Fibroblast of lung (primary cell): ENCODE data around the gene KCNG2. TPM values are rescaled to one million over a fixed set of nuclear protein-coding genes. Genes with fewer than 3 reads are reported as not detected.

Source experiments
- DNase-seq, 2 donors: peaks; one replicate each; pipeline versions ENCODE4 v3.0.0 to v3.0.0-alpha.2; 2010; ENCODE audit warnings: low read depth in 2 of 2
- H2AFZ ChIP-seq: 2 replicates; pipeline ENCODE4 v1.5.1; 2012; ENCODE audit warnings: low read length, control low read depth, inconsistent platforms
- H3K27ac ChIP-seq: 2 replicates; pipeline ENCODE4 v1.5.1; 2011; ENCODE audit warnings: low read length, control low read depth; ENCODE audit not compliant: insufficient read depth
- H3K27me3 ChIP-seq: 2 replicates; pipeline ENCODE4 v1.5.1; 2011; ENCODE audit warnings: mild to moderate bottlenecking, low read length; ENCODE audit not compliant: control insufficient read depth, insufficient read depth
- H3K36me3 ChIP-seq: 2 replicates; pipeline ENCODE4 v1.5.1; 2011; ENCODE audit warnings: low read length; ENCODE audit not compliant: control insufficient read depth, insufficient read depth
- H3K4me1 ChIP-seq: 2 replicates; pipeline ENCODE4 v1.5.1; 2011; ENCODE audit warnings: low read length; ENCODE audit not compliant: control insufficient read depth, insufficient read depth; ENCODE audit errors: extremely low read depth
- H3K4me2 ChIP-seq: 2 replicates; pipeline ENCODE4 v1.5.1; 2011; ENCODE audit warnings: low read length, control low read depth; ENCODE audit not compliant: insufficient read depth; ENCODE audit errors: extremely low read depth
- H3K4me3 ChIP-seq, 4 experiments: fragments of 200-600 bp in 1 of 4; sonication (generic) in 1 of 4; replicated peaks in 1 of 4; 2 replicates each; pipeline ENCODE4 v1.5.1; 2011 to 2016; ENCODE audit warnings: low read length in 4 of 4, low read depth in 3 of 4, mild to moderate bottlenecking in 3 of 4, control low read depth in 2 of 4, inconsistent platforms in 1 of 4, mixed read lengths in 1 of 4; ENCODE audit not compliant: insufficient read depth in 1 of 4; ENCODE audit errors: control extremely low read depth in 1 of 4
- H3K79me2 ChIP-seq: 2 replicates; pipeline ENCODE4 v1.5.1; 2012; ENCODE audit warnings: mild to moderate bottlenecking, low read length, inconsistent platforms; ENCODE audit not compliant: control insufficient read depth, insufficient read depth
- H3K9ac ChIP-seq: 2 replicates; pipeline ENCODE4 v1.5.1; 2011; ENCODE audit warnings: mild to moderate bottlenecking, low read length, control low read depth; ENCODE audit not compliant: insufficient read depth
- H3K9me3 ChIP-seq: 2 replicates; pipeline ENCODE4 v1.5.1; 2012; ENCODE audit warnings: low read depth, low read length; ENCODE audit not compliant: control insufficient read depth, insufficient read depth
- H4K20me1 ChIP-seq: 2 replicates; pipeline ENCODE4 v1.5.1; 2011; ENCODE audit warnings: low read length; ENCODE audit not compliant: control insufficient read depth, insufficient read depth; ENCODE audit errors: extremely low read depth
- CTCF ChIP-seq, 2 donors: IDR thresholded peaks in 1 of 2; conservative IDR thresholded peaks in 1 of 2; 1 replicate in 1 of 2; 2 replicates in 1 of 2; pipeline ENCODE4 v1.5.1; 2011 to 2012; ENCODE audit warnings: low read length in 2 of 2, control low read depth in 1 of 2, inconsistent platforms in 1 of 2, low read depth in 1 of 2, mild to moderate bottlenecking in 1 of 2
- EZH2 ChIP-seq: IDR thresholded peaks from 2 replicates; pipeline ENCODE4 v1.5.1; 2012; ENCODE audit warnings: low read length, control low read depth, mild to moderate bottlenecking; ENCODE audit errors: missing control alignments
- polyA plus RNA-seq, 2 donors: library from polyadenylated mRNA; depleted of rRNA in 1 of 2; stranded (reverse) in 1 of 2; unstranded in 1 of 2; fragments of >200 nt; gene quantifications; 2 replicates each; pipeline ENCODE4 v1.2.1, GENCODE V29; 2011 to 2012; ENCODE audit warnings: missing spikeins in 1 of 2
- total RNA-seq: library from RNA; depleted of rRNA; stranded (reverse); fragments of >200 nt; gene quantifications from 2 replicates; pipeline ENCODE4 v1.2.1, GENCODE V29; 2014

The KCNG2 gene
- total and polyA plus RNA-seq, 2 donors (not counting 1 experiment from before 2014, with no cell fraction given): 0.42 to 10.1 TPM

- no peaks in the 10 kb centered on the region for H3K27me3 ChIP-seq
- no peak overlapping the region for H2AFZ ChIP-seq
- TF ChIP-seq EZH2 (no peak), CTCF (conservative IDR thresholded peaks at IDR 0.05 in 1 of 2, IDR thresholded peaks at IDR 0.05 in 1 of 2; ENCODE audit: low read depth in 1 of 2, low read length in 2 of 2) (no peak)
- no peak overlapping the region for H3K27ac ChIP-seq
- no peak overlapping the region for H3K4me2 ChIP-seq
- H3K9me3 ChIP-seq: no peaks in the 10 kb centered on the region
- no peak overlapping the region for H3K4me3 ChIP-seq
- DNase-seq: no peak
- H3K4me1 ChIP-seq: no peaks in the 10 kb centered on the region
- H3K79me2 ChIP-seq: no peaks in the 10 kb centered on the region
- no peak overlapping the region for H3K9ac ChIP-seq
- no peaks in the 10 kb centered on the region for H3K36me3 ChIP-seq
- H4K20me1 ChIP-seq: no peaks in the 10 kb centered on the region
Observed at GRCh38 chr18:79823120-79823519, 25.4 kb downstream of the KCNG2 start.

GRCh38 chr18:79825913-79826312 lies 28.2 kb downstream of the KCNG2 start:
- Histone ChIP-seq H3K27ac (no peak overlapping the region), H4K20me1 (no peaks in the 10 kb centered on the region), H3K79me2 (no peaks in the 10 kb centered on the region), H3K4me3 (no peak overlapping the region), H3K4me2 (no peak overlapping the region), H3K36me3 (no peaks in the 10 kb centered on the region), H3K9ac (no peak overlapping the region), H3K4me1 (no peaks in the 10 kb centered on the region), H3K27me3 (no peaks in the 10 kb centered on the region), H3K9me3 (peaks cover 2% of the 10 kb centered on the region), H2AFZ (no peak overlapping the region)
- DNase-seq: no peak
- TF ChIP-seq EZH2 (no peak), CTCF (conservative IDR thresholded peaks at IDR 0.05 in 1 of 2, IDR thresholded peaks at IDR 0.05 in 1 of 2; ENCODE audit: low read depth in 1 of 2, low read length in 2 of 2) (no peak)

GRCh38 chr18:79826966-79827365 lies 29.2 kb downstream of the KCNG2 start:
- TF ChIP-seq CTCF (conservative IDR thresholded peaks at IDR 0.05 in 1 of 2, IDR thresholded peaks at IDR 0.05 in 1 of 2; ENCODE audit: low read depth in 1 of 2, low read length in 2 of 2) (no peak), EZH2 (no peak)
- H3K4me1 ChIP-seq: no peaks in the 10 kb centered on the region

More at GRCh38 chr18:79826966-79827365, 29.2 kb downstream of the KCNG2 start:
- H3K4me3 ChIP-seq: no peak overlapping the region
- H4K20me1 ChIP-seq: no peaks in the 10 kb centered on the region
- DNase-seq: no peak
- no peak overlapping the region for H3K27ac ChIP-seq
- no peak overlapping the region for H2AFZ ChIP-seq
- H3K9ac ChIP-seq: no peak overlapping the region
- H3K27me3 ChIP-seq: no peaks in the 10 kb centered on the region
- H3K36me3 ChIP-seq: no peaks in the 10 kb centered on the region
- no peak overlapping the region for H3K4me2 ChIP-seq
- peaks cover 2% of the 10 kb centered on the region for H3K9me3 ChIP-seq
- H3K79me2 ChIP-seq: no peaks in the 10 kb centered on the region
